SK-MEL-5 (cell line): ENCODE results near the gene COL15A1. TPM values are rescaled to one million over a fixed set of nuclear protein-coding genes. Genes with fewer than 3 reads are reported as not detected.

Experiments
- DNase-seq: peaks from one replicate; pipeline ENCODE4 v3.0.0-alpha.2; 2016; ENCODE audit warnings: low read depth, low spot score
- in situ Hi-C: cut with HindIII; loops from 2 replicates; pipeline ENCODE4 v1.10.0; 2016; ENCODE audit warnings: low sequenced_read_pairs, high pct_unique_total_duplicates, low pct_unique_long_range_greater_than_20kb
- total RNA-seq: library from RNA; depleted of rRNA; stranded (reverse); fragments of >200 nt; shearing (Covaris generic); gene quantifications from 2 replicates; pipeline ENCODE4 v1.2.3, GENCODE V29; 2014

Gene COL15A1
- total RNA-seq, 1 experiment from 2014 or later, result 0.77 TPM

DNA sequence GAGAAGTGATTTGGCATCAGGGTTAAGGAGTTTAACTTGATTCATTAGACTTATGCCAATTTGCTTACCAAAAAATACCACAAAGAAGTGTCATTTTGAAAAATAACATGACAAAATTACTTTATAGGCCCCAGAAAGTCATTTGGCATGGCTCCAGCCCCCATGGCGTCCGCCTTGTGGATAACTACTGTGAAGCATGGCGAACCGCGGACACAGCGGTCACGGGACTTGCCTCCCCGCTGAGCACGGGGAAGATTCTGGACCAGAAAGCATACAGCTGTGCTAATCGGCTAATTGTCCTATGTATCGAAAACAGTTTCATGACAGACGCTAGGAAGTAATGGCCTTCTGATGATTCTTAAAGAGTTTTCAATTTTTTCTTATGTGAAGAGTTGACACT, 125.8 kb downstream of the COL15A1 start:
- no peak for DNase-seq
- in situ Hi-C loops, result no loop called here

DNA sequence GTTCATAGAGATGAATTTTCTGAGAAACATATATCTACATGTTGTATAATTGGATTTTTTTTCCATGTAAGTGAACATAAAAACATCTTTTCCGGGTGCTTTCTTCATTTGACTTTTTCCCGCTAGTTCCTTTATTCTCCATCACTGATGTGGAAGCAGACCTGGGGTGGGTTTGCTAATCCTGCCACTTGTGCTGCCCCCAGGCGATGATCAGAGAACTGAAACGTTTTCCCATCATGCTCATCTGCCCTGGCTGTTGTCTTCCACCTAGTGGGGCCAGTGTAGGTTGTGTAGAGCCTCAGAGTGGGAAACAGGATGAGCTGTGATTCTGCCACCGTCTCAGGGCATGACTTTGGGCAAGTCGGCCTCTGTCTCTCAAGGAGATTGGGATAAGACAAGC, 127.0 kb downstream of the COL15A1 start:
- in situ Hi-C loops, result no loop called here
- DNase-seq, result no peak

DNA sequence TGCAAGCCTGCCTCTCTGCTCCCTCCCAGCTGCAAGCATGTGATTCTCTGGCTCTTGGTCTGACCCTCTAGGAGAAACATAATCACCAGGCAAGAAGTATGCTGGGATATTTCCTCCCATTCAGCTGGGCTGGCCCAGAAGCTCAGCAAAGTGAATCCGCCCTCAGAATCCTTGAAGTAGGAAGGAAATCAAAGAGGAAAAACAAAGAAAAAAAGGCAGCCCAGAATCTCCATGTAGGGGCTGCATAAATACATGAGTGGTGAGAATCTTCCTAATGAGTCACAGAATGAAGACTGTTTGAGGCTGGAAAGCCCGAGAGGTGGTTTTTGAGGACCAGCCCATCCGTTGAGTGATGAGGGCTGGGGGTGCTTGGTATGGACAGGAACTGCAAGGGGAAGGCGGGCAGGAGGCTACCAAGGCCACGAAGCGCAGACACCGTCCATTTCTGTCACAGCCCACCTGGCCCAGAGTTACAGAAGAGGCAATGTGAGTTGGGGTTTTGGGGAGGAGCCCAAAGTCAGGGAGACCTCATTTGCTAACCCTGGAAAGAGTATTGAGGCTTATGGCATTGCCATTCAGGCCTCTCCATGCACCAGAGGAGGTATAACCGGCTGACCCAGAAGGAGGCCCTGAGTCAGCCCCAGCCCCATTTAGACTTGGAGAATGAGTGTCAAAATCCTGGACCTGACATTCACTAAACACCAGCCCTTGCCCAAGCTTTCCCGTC, 127.8 kb downstream of the COL15A1 start:
- DNase-seq, result no peak
- in situ Hi-C loops, result no loop called here

- DNase-seq, result no peak
- in situ Hi-C loops, result no loop called here
Observed at GRCh38 chr9:99072040-99072394, 128.3 kb downstream of the COL15A1 start.

GRCh38 chr9:99073347-99073746, 129.6 kb downstream of the COL15A1 start:
- in situ Hi-C loops, result no loop called here
- no peak for DNase-seq

DNA sequence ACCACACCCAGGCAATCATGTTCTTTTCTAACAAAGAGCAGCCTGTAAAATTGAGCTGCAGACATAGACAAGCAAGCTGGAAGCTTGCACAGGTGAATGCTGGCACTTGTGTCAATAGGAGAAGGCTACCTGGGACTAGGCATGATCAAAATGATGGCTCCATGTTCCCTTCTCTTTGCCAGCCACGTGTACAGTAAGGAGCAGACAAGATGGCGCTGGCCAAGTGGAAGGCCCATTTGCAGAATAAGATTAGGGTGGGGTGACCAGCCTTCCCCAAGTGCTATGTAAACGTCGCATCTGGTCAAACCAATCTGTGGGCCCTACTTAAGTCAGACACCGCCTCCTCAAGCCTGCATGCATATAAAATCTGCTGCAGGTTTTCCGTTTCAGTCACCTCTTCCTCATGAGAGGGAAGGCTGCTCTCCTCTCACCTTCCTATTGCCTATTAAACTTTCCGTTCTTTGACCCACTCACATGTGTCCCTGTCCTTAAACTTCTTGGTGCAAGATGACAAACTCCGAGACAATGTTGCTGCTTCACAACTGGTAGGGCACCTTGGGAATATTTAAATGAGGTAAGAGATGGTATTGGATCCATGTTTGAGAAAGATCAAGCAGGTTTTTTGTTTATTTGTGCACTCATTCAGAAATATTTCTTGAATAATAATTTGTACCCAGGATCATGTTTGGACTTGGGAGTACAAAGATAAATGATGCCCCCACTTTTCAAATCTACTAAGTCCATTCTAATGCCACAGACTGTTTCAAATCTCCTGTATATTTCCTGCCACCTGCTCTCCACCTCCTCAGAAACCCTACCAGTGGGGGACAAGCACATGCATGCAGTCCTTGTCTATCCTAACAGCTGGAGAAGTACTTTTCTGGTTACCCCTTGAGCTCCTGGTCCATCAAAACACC, 130.5 kb downstream of the COL15A1 start:
- in situ Hi-C loops, result no loop called here
- no peak for DNase-seq

- in situ Hi-C loops, result no loop called here
- DNase-seq, result no peak
Observed at GRCh38 chr9:99074902-99075245, 131.2 kb downstream of the COL15A1 start.

DNA sequence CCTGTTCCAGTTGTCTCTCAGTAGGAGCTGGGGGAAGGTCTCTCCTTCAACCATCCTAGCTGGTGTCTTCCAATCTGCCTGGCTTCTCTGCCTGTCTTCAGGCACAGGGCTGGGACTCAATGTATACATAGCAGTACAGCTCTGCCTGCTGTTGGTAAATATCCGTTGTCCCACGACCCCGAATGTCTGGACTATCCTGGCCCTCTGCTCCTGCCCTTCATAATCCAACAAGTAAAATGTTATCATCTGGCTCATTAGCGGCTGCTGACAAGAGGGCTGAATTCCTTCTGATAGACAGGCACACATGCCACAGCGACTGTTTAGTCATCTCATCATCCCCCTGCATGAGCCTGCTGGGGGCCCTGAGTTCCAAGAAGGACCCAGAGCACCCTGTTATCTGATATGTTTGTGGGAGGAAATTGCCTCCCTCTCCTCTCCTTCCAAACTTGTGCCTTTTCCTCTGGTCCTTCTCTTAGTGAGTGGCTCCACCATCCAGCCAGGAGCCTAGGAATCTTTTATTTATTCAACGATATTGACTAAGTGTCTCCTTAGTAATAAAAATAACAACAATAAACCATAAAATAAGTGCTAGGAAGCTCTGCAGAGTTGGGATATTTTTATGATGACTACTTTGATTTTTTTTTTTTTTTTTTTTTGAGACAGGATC, 131.7 kb downstream of the COL15A1 start:
- no peak for DNase-seq
- in situ Hi-C loops, result no loop called here

- no peak for DNase-seq
- in situ Hi-C loops, result no loop called here
Observed at GRCh38 chr9:99076030-99076429, 132.3 kb downstream of the COL15A1 start.

GRCh38 chr9:99076483-99077171, 132.9 kb downstream of the COL15A1 start:
- no peak for DNase-seq
- in situ Hi-C loops, result no loop called here

- DNase-seq, result no peak
- in situ Hi-C loops, result no loop called here
Observed at GRCh38 chr9:99078717-99079116, 135.0 kb downstream of the COL15A1 start.

- in situ Hi-C loops, result no loop called here
- DNase-seq, result no peak
Observed at GRCh38 chr9:99079542-99079941, 135.8 kb downstream of the COL15A1 start.

GRCh38 chr9:99083051-99083450, 139.3 kb downstream of the COL15A1 start:
- in situ Hi-C loops, result no loop called here
- no peak for DNase-seq

DNA sequence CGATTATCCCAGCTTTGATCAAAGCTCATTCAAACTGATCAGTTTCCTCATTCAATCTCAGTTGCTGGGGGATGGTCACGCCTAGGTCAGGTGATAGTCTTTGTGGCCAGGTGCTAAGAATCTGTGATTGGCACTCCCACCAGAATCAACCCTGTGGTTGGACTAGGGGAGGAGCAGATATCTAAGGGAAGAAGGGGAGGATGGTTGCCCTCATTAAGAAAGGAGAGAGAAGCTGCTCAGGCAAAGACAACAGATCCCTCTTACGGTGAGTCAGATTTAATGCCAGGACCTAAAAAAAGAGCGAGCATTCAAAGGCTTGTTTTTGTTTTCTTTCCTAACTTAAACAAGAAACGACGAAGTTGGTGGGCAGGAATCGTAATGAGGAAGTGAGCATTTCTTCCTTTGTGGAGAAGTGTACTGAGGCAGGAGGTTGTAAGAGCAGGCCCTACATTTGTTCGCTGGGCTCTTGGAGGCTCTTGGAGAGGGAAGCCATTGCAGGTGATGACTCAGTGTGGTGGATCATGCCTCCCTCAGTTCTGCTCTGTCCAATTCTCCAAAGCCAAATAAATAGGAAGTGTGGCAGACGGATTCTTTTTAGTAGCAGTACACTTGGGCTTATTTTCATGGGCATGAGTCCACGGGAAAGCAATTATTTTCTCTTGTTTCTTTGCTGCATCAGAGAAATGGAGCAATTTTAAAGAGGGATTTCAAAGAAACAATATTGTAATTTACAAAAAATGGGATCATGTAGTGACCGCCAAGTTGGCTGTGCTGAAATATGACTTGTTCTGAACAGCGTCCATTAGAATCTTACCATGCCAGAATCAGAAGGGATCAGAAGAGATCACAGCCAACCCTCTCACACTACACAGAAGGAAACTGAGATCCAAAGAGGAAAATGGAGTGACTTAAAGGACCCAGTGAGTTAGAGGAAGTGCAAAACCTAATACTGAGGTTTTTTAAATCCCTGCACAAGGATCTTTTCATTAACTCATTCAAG, 142.5 kb downstream of the COL15A1 start:
- DNase-seq, result no peak

DNA sequence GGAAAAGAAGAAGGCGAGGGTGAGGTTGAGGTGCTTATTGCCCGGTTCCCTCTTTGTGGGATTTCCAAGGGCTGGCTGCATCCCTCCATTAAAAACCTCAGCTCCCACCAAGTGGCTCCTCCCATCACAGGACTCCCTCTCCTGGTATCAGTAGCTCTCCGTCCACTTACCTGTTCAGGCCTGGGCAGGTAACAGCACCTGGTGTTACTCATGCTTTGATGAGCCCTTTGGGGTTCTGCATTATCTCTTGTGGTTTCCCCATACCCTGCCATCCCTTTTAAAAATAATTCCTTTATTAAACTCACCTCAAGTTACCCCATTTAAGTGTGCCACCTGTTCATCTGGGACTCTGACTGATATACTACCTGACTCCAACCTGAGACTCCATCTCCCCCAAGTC, 143.8 kb downstream of the COL15A1 start:
- in situ Hi-C loops, result no loop called here
- DNase-seq, result no peak

More for the DNA sequence above, 142.5 kb downstream of the COL15A1 start:
- in situ Hi-C loops, result no loop called here

- in situ Hi-C loops, result no loop called here
- DNase-seq, result peak; percentile 86
Observed at GRCh38 chr9:99090336-99091130, 146.8 kb downstream of the COL15A1 start.
